ENCODE data around the gene CSF2RB.

CSF2RB gene

GRCh38 chr22:36942556-36942955 lies 29.1 kb downstream of the CSF2RB start:
- Histone ChIP-seq H3K36me3 (ENCODE audit: control insufficient read depth, insufficient read depth, low read length, severe bottlenecking) (no peaks in the 10 kb centered on the region), H3K9me3 (ENCODE audit: control insufficient read depth, low read length) (no peaks in the 10 kb centered on the region), H3K4me3 (ENCODE audit: low read length) (no peak overlapping the region), H3K9ac (ENCODE audit: low read length) (no peak overlapping the region), H3K4me1 (ENCODE audit: control insufficient read depth, insufficient read depth, low read length) (no peaks in the 10 kb centered on the region), H3K27me3 (replicated peaks; ENCODE audit: control insufficient read depth, insufficient read depth, low read length) (peaks cover 48% of the 10 kb centered on the region)
- no peak for DNase-seq (ENCODE audit: low read depth)

- H3K4me3 ChIP-seq (ENCODE audit: low read length) = no peak overlapping the region
- no peaks in the 10 kb centered on the region for H3K9me3 ChIP-seq (ENCODE audit: control insufficient read depth, low read length)
- H3K4me1 ChIP-seq (ENCODE audit: control insufficient read depth, insufficient read depth, low read length) = no peaks in the 10 kb centered on the region
- no peak for DNase-seq (ENCODE audit: low read depth)
- no peaks in the 10 kb centered on the region for H3K36me3 ChIP-seq (ENCODE audit: control insufficient read depth, insufficient read depth, low read length, severe bottlenecking)
- no peak overlapping the region for H3K9ac ChIP-seq (ENCODE audit: low read length)
- peaks cover 33% of the 10 kb centered on the region for H3K27me3 ChIP-seq (replicated peaks; ENCODE audit: control insufficient read depth, insufficient read depth, low read length)
Measured at GRCh38 chr22:36946421-36947158, 33.2 kb downstream of the CSF2RB start.

- H3K4me1 ChIP-seq (ENCODE audit: control insufficient read depth, insufficient read depth, low read length) = no peaks in the 10 kb centered on the region
- H3K4me3 ChIP-seq (ENCODE audit: low read length) = no peak overlapping the region
- H3K27me3 ChIP-seq (replicated peaks; ENCODE audit: control insufficient read depth, insufficient read depth, low read length) = peaks cover 17% of the 10 kb centered on the region
- H3K9ac ChIP-seq (ENCODE audit: low read length) = no peak overlapping the region
- DNase-seq (ENCODE audit: low read depth) = no peak
- H3K36me3 ChIP-seq (ENCODE audit: control insufficient read depth, insufficient read depth, low read length, severe bottlenecking) = no peaks in the 10 kb centered on the region
- H3K9me3 ChIP-seq (ENCODE audit: control insufficient read depth, low read length) = no peaks in the 10 kb centered on the region
Measured at GRCh38 chr22:36948273-36949225, 35.1 kb downstream of the CSF2RB start.

GRCh38 chr22:36950797-36951590 lies 37.6 kb downstream of the CSF2RB start:
- Histone ChIP-seq H3K9ac (ENCODE audit: low read length) (no peak overlapping the region), H3K4me3 (ENCODE audit: low read length) (no peak overlapping the region), H3K27me3 (replicated peaks; ENCODE audit: control insufficient read depth, insufficient read depth, low read length) (peaks cover 23% of the 10 kb centered on the region), H3K9me3 (ENCODE audit: control insufficient read depth, low read length) (no peaks in the 10 kb centered on the region), H3K36me3 (ENCODE audit: control insufficient read depth, insufficient read depth, low read length, severe bottlenecking) (no peaks in the 10 kb centered on the region), H3K4me1 (ENCODE audit: control insufficient read depth, insufficient read depth, low read length) (no peaks in the 10 kb centered on the region)
- DNase-seq (ENCODE audit: low read depth) = no peak

- H3K36me3 ChIP-seq (ENCODE audit: control insufficient read depth, insufficient read depth, low read length, severe bottlenecking) = no peaks in the 10 kb centered on the region
- peaks cover 23% of the 10 kb centered on the region for H3K27me3 ChIP-seq (replicated peaks; ENCODE audit: control insufficient read depth, insufficient read depth, low read length)
- H3K9ac ChIP-seq (ENCODE audit: low read length) = no peak overlapping the region
- DNase-seq (ENCODE audit: low read depth) = no peak
- no peaks in the 10 kb centered on the region for H3K4me1 ChIP-seq (ENCODE audit: control insufficient read depth, insufficient read depth, low read length)
- no peaks in the 10 kb centered on the region for H3K9me3 ChIP-seq (ENCODE audit: control insufficient read depth, low read length)
- H3K4me3 ChIP-seq (ENCODE audit: low read length) = no peak overlapping the region
Measured at GRCh38 chr22:36951746-36952145, 38.3 kb downstream of the CSF2RB start.

- H3K36me3 ChIP-seq (ENCODE audit: control insufficient read depth, insufficient read depth, low read length, severe bottlenecking) = no peaks in the 10 kb centered on the region
- DNase-seq (ENCODE audit: low read depth) = no peak
- H3K4me3 ChIP-seq (ENCODE audit: low read length) = no peak overlapping the region
Measured at GRCh38 chr22:36953239-36954080, 40.0 kb downstream of the CSF2RB start.

GRCh38 chr22:36954251-36955014 lies 41.0 kb downstream of the CSF2RB start:
- no peak for DNase-seq (ENCODE audit: low read depth)
- Histone ChIP-seq H3K9me3 (ENCODE audit: control insufficient read depth, low read length) (no peaks in the 10 kb centered on the region), H3K9ac (ENCODE audit: low read length) (no peak overlapping the region), H3K36me3 (ENCODE audit: control insufficient read depth, insufficient read depth, low read length, severe bottlenecking) (no peaks in the 10 kb centered on the region), H3K4me1 (ENCODE audit: control insufficient read depth, insufficient read depth, low read length) (no peaks in the 10 kb centered on the region), H3K27me3 (replicated peaks; ENCODE audit: control insufficient read depth, insufficient read depth, low read length) (peaks cover 26% of the 10 kb centered on the region), H3K4me3 (ENCODE audit: low read length) (no peak overlapping the region)

More at GRCh38 chr22:36953239-36954080, 40.0 kb downstream of the CSF2RB start:
- Histone ChIP-seq H3K9ac (ENCODE audit: low read length) (no peak overlapping the region), H3K27me3 (replicated peaks; ENCODE audit: control insufficient read depth, insufficient read depth, low read length) (peaks cover 23% of the 10 kb centered on the region), H3K4me1 (ENCODE audit: control insufficient read depth, insufficient read depth, low read length) (no peaks in the 10 kb centered on the region), H3K9me3 (ENCODE audit: control insufficient read depth, low read length) (no peaks in the 10 kb centered on the region)

- Histone ChIP-seq H3K4me3 (ENCODE audit: low read length) (no peak overlapping the region), H3K27me3 (replicated peaks; ENCODE audit: control insufficient read depth, insufficient read depth, low read length) (peaks cover 32% of the 10 kb centered on the region), H3K9me3 (ENCODE audit: control insufficient read depth, low read length) (no peaks in the 10 kb centered on the region), H3K9ac (ENCODE audit: low read length) (no peak overlapping the region), H3K4me1 (ENCODE audit: control insufficient read depth, insufficient read depth, low read length) (no peaks in the 10 kb centered on the region), H3K36me3 (ENCODE audit: control insufficient read depth, insufficient read depth, low read length, severe bottlenecking) (no peaks in the 10 kb centered on the region)
- no peak for DNase-seq (ENCODE audit: low read depth)
Measured at GRCh38 chr22:36955691-36956090, 42.3 kb downstream of the CSF2RB start.

GRCh38 chr22:36958366-36958765 lies 44.9 kb downstream of the CSF2RB start:
- Histone ChIP-seq H3K9ac (ENCODE audit: low read length) (no peak overlapping the region), H3K4me3 (ENCODE audit: low read length) (no peak overlapping the region), H3K4me1 (ENCODE audit: control insufficient read depth, insufficient read depth, low read length) (peaks cover 3% of the 10 kb centered on the region), H3K36me3 (ENCODE audit: control insufficient read depth, insufficient read depth, low read length, severe bottlenecking) (no peaks in the 10 kb centered on the region), H3K9me3 (ENCODE audit: control insufficient read depth, low read length) (no peaks in the 10 kb centered on the region), H3K27me3 (replicated peaks; ENCODE audit: control insufficient read depth, insufficient read depth, low read length) (peaks cover 36% of the 10 kb centered on the region)
- no peak for DNase-seq (ENCODE audit: low read depth)

- no peak overlapping the region for H3K9ac ChIP-seq (ENCODE audit: low read length)
- peaks cover 28% of the 10 kb centered on the region for H3K27me3 ChIP-seq (replicated peaks; ENCODE audit: control insufficient read depth, insufficient read depth, low read length)
- H3K4me3 ChIP-seq (ENCODE audit: low read length) = no peak overlapping the region
- no peaks in the 10 kb centered on the region for H3K9me3 ChIP-seq (ENCODE audit: control insufficient read depth, low read length)
- peaks cover 3% of the 10 kb centered on the region for H3K4me1 ChIP-seq (ENCODE audit: control insufficient read depth, insufficient read depth, low read length)
- no peaks in the 10 kb centered on the region for H3K36me3 ChIP-seq (ENCODE audit: control insufficient read depth, insufficient read depth, low read length, severe bottlenecking)
- DNase-seq (ENCODE audit: low read depth) = no peak
Measured at GRCh38 chr22:36961626-36962025, 48.2 kb downstream of the CSF2RB start.
